Measurements from ENCODE around the gene AFF3. TPM values are rescaled to one million over a fixed set of nuclear protein-coding genes. Genes with fewer than 3 reads are reported as not detected.

The AFF3 gene
- total RNA-seq, 1 experiment from 2014 or later, result 0.05 TPM

DNA sequence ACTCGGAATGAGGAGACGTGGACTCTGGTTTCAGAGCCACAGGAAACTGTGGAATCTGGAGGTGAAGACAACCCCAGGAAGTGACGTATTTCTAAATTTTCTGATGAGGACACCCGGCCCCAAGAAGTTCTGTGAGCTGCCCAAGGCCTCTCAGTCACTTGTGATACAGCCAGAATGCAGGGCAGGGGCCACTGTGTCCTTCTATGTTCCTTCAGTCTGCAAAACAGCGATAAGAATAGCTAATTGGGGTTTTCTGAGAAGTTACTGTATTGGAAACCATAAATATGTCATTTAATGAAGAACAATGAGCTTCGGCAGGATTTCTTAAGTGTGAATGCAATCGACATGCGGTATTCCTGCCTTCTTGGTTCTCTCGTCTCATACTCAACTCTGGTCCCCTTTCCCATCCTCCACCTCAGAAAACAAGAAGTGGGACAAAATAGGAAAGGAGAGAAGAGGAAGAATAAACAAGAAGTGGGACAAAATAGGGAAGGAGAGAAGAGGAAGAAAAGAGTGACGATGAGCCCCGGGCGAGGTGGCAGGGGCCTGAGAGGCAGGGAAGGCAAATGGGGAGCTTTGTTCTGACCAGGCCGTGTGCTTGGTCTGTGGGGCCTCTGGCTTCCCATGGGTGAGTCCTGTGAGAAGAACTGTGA lies 370.6 kb downstream of the AFF3 start:
- intact Hi-C loops (cut with micrococcal nuclease; ENCODE audit: unreplicated experiment), result no loop called here
- Histone ChIP-seq H3K4me3 (ENCODE audit: low read depth, low read length) (no peak overlapping the region), H3K9me3 (no peaks in the 10 kb centered on the region), H3K27me3 (replicated peaks; ENCODE audit: control insufficient read depth, insufficient read depth, low read length) (no peaks in the 10 kb centered on the region), H3K4me1 (no peaks in the 10 kb centered on the region), H3K36me3 (ENCODE audit: control insufficient read depth, insufficient read depth, low read length) (no peaks in the 10 kb centered on the region)
- POLR2A ChIA-PET, result no interaction called here
- no peak for DNase-seq
- Mint-ChIP-seq H3K4me3 (ENCODE audit: unreplicated experiment) (no peak overlapping the region), H3K9me3 (ENCODE audit: unreplicated experiment) (peaks cover 6% of the 10 kb centered on the region), H3K36me3 (ENCODE audit: insufficient read depth, unreplicated experiment) (no peaks in the 10 kb centered on the region), H3K27me3 (ENCODE audit: insufficient read depth, unreplicated experiment) (no peaks in the 10 kb centered on the region), H3K4me1 (ENCODE audit: low read depth, unreplicated experiment) (no peaks in the 10 kb centered on the region), H3K27ac (ENCODE audit: unreplicated experiment) (no peak overlapping the region)
- TF ChIP-seq, protein P1, sequence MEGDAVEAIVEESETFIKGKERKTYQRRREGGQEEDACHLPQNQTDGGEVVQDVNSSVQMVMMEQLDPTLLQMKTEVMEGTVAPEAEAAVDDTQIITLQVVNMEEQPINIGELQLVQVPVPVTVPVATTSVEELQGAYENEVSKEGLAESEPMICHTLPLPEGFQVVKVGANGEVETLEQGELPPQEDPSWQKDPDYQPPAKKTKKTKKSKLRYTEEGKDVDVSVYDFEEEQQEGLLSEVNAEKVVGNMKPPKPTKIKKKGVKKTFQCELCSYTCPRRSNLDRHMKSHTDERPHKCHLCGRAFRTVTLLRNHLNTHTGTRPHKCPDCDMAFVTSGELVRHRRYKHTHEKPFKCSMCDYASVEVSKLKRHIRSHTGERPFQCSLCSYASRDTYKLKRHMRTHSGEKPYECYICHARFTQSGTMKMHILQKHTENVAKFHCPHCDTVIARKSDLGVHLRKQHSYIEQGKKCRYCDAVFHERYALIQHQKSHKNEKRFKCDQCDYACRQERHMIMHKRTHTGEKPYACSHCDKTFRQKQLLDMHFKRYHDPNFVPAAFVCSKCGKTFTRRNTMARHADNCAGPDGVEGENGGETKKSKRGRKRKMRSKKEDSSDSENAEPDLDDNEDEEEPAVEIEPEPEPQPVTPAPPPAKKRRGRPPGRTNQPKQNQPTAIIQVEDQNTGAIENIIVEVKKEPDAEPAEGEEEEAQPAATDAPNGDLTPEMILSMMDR (IDR thresholded peaks at IDR 0.05; ENCODE audit: insufficient read depth in 1 of 2, low read depth in 1 of 2, low read length in 1 of 2, severe bottlenecking in 1 of 2, unreplicated experiment in 1 of 2), result no peak
- BruUV-seq (replicated peaks), result no TSS peak
- CTCF ChIA-PET, result no interaction called here

DNA sequence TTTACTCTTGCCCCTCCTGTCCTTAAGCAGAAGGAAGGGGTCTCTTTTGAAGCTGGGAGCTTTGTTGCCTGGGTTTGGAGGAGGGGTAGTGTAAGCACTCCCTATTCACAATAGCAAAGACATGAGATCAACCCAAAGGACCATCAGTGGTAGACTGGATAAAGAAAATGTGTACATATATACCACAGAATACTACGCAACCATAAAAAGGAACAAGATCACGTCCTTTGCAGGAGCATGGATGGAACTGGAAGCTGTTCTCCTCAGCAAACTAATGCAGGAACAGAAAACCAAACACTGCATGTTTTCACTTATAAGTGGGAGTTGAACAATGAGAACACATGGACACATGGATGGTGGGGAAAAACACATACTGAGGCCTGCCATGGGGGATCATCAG lies 371.5 kb downstream of the AFF3 start:
- no peak overlapping the region for H3K4me3 ChIP-seq (ENCODE audit: low read depth, low read length)

DNA sequence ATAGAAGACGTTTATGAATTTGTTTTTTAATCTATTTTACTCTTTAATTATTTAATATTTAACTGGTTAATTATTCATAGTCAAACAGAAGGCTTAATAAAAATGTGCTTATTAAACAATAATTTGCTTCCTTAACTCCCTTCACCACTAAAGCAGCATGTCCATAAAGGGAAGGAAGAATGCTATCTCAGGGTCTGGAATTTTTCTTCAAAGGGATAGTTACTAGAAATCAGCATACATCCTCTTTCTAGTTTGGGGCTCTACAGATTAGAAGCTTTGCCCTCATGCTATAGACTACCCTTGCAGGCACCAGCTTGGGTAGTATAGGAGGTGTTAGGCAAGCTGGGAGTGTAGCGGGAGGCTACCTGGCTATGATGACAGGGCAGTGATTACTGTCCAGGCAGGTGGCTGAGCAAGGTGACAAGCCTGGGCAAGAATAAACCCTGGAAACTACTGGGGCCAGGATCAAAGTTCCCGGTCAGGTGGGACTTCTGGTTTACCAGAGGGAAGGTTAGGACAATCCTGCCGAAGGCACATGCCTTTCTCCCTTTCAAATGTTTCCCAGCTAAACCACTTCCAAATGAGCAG lies 376.6 kb downstream of the AFF3 start:
- Histone ChIP-seq H3K4me1 (no peaks in the 10 kb centered on the region), H3K27me3 (replicated peaks; ENCODE audit: control insufficient read depth, insufficient read depth, low read length) (no peaks in the 10 kb centered on the region), H3K9me3 (no peaks in the 10 kb centered on the region), H3K36me3 (ENCODE audit: control insufficient read depth, insufficient read depth, low read length) (no peaks in the 10 kb centered on the region), H3K4me3 (ENCODE audit: low read depth, low read length) (no peak overlapping the region)
- H3K4me3 Mint-ChIP-seq (ENCODE audit: unreplicated experiment), result no peak overlapping the region
- peaks cover 11% of the 10 kb centered on the region for H3K27me3 Mint-ChIP-seq (ENCODE audit: insufficient read depth, unreplicated experiment)
- H3K9me3 Mint-ChIP-seq (ENCODE audit: unreplicated experiment), result peaks cover 6% of the 10 kb centered on the region
- peak; percentile 6 to 50 for DNase-seq
- ChIA-PET POLR2A (no interaction called here), CTCF (no interaction called here)
- TF ChIP-seq, protein P1 (IDR thresholded peaks at IDR 0.05; ENCODE audit: insufficient read depth in 1 of 2, low read depth in 1 of 2, low read length in 1 of 2, severe bottlenecking in 1 of 2, unreplicated experiment in 1 of 2), result no peak
- intact Hi-C loops (cut with micrococcal nuclease; ENCODE audit: unreplicated experiment), result no loop called here
- no peaks in the 10 kb centered on the region for H3K4me1 Mint-ChIP-seq (ENCODE audit: low read depth, unreplicated experiment)
- H3K36me3 Mint-ChIP-seq (ENCODE audit: insufficient read depth, unreplicated experiment), result no peaks in the 10 kb centered on the region
- no TSS peak for BruUV-seq (replicated peaks)
- H3K27ac Mint-ChIP-seq (ENCODE audit: unreplicated experiment), result no peak overlapping the region

More for the DNA sequence above, 371.5 kb downstream of the AFF3 start:
- H3K36me3 Mint-ChIP-seq (ENCODE audit: insufficient read depth, unreplicated experiment), result no peaks in the 10 kb centered on the region
- no TSS peak for BruUV-seq (replicated peaks)
- ChIA-PET POLR2A (no interaction called here), CTCF (no interaction called here)
- TF ChIP-seq, protein P1 (IDR thresholded peaks at IDR 0.05; ENCODE audit: insufficient read depth in 1 of 2, low read depth in 1 of 2, low read length in 1 of 2, severe bottlenecking in 1 of 2, unreplicated experiment in 1 of 2), result no peak
- Histone ChIP-seq H3K9me3 (no peaks in the 10 kb centered on the region), H3K36me3 (ENCODE audit: control insufficient read depth, insufficient read depth, low read length) (no peaks in the 10 kb centered on the region), H3K27me3 (replicated peaks; ENCODE audit: control insufficient read depth, insufficient read depth, low read length) (no peaks in the 10 kb centered on the region), H3K4me1 (no peaks in the 10 kb centered on the region)
- no peak for DNase-seq
- H3K9me3 Mint-ChIP-seq (ENCODE audit: unreplicated experiment), result peaks cover 6% of the 10 kb centered on the region
- H3K27me3 Mint-ChIP-seq (ENCODE audit: insufficient read depth, unreplicated experiment), result no peaks in the 10 kb centered on the region
- intact Hi-C loops (cut with micrococcal nuclease; ENCODE audit: unreplicated experiment), result no loop called here
- no peak overlapping the region for H3K27ac Mint-ChIP-seq (ENCODE audit: unreplicated experiment)
- H3K4me3 Mint-ChIP-seq (ENCODE audit: unreplicated experiment), result no peak overlapping the region
- no peaks in the 10 kb centered on the region for H3K4me1 Mint-ChIP-seq (ENCODE audit: low read depth, unreplicated experiment)
